H1 (cell line): ENCODE data around the gene ST14.

Experiments
- EZH2 ChIP-seq: fragments of 200-600 bp; sonication (generic); IDR thresholded peaks from 2 replicates; pipeline ENCODE4 v1.7.1; 2012; ENCODE audit warnings: low read depth, mild to moderate bottlenecking, moderate library complexity, low read length, inconsistent platforms; ENCODE audit not compliant: severe bottlenecking
- FOSL1 ChIP-seq: IDR thresholded peaks from 2 replicates; pipeline ENCODE4 v1.6.1; 2011; ENCODE audit warnings: mild to moderate bottlenecking, low read depth, low read length, moderate library complexity; ENCODE audit not compliant: insufficient read depth
- RFX5 ChIP-seq: IDR thresholded peaks from 2 replicates; pipeline ENCODE4 v1.6.1; 2011; ENCODE audit warnings: low read depth, low read length, improper control_type of control experiment, borderline replicate concordance
- SP1 ChIP-seq: IDR thresholded peaks from 2 replicates; pipeline ENCODE4 v1.6.1; 2011; ENCODE audit warnings: low read depth, low read length
- TF ChIP-seq, protein P1 (sequence below), 3 experiments: IDR thresholded peaks; 1 replicate in 2 of 3; 2 replicates in 1 of 3; pipeline versions ENCODE4 v1.5.1 to v1.6.1; 2011; ENCODE audit warnings: low read length in 3 of 3, mild to moderate bottlenecking in 3 of 3, inconsistent platforms in 2 of 3, low read depth in 1 of 3, moderate library complexity in 1 of 3; ENCODE audit not compliant: insufficient read depth in 1 of 3; ENCODE audit errors: control extremely low read depth in 1 of 3

DNA sequence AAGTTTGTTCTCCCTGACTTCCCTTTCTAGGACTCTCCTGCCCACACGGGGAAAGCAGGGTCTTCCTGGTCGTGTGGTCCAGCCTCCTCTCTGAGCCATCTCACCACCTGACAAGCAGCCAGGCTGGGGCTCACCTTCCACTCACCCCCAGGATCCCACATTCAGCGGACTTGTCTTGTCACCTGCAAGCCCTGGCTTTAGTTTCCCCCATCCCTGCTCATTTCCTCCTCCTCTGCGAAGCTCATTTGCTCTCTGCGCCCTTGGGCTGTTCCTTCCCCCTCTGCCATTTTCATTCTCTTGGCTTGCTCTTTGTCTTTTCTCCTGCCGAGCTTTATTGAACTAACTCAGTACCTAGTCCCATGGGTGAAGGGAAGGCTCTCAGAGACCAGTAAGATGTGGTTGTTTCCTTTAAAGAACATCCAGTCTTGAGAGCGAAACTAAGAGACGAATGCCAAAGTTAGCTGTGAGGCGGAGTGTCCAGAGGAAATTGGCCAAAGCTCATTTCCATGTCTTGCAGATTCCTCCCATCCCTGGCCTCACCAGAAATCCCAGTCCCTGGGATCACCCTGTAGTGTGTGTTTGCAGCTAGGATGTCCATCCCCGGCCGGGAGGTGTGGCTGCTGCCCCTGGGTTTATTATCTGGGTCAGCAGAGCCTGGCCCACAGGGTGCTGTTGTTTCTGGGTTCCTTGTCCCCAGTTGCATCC lies 2.0 kb downstream of the ST14 start:
- TF ChIP-seq, protein P1, sequence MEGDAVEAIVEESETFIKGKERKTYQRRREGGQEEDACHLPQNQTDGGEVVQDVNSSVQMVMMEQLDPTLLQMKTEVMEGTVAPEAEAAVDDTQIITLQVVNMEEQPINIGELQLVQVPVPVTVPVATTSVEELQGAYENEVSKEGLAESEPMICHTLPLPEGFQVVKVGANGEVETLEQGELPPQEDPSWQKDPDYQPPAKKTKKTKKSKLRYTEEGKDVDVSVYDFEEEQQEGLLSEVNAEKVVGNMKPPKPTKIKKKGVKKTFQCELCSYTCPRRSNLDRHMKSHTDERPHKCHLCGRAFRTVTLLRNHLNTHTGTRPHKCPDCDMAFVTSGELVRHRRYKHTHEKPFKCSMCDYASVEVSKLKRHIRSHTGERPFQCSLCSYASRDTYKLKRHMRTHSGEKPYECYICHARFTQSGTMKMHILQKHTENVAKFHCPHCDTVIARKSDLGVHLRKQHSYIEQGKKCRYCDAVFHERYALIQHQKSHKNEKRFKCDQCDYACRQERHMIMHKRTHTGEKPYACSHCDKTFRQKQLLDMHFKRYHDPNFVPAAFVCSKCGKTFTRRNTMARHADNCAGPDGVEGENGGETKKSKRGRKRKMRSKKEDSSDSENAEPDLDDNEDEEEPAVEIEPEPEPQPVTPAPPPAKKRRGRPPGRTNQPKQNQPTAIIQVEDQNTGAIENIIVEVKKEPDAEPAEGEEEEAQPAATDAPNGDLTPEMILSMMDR (IDR thresholded peaks at IDR 0.05; ENCODE audit: control extremely low read depth in 1 of 3, insufficient read depth in 1 of 3, low read depth in 1 of 3, low read length in 3 of 3), result no peak
- TF ChIP-seq EZH2 (no peak), SP1 (no peak), FOSL1 (no peak), RFX5 (no peak)
